Hepatocyte (in vitro differentiated cells): ENCODE measurements around the gene RNF112.

ENCODE experiments used
- CTCF ChIP-seq: fragments of 200-600 bp; sonication (generic); IDR thresholded peaks from 2 replicates; pipeline ENCODE4 v1.5.1; 2016; ENCODE audit warnings: antibody characterized with exemption, mild to moderate bottlenecking; ENCODE audit not compliant: poor library complexity
- EZH2 ChIP-seq: fragments of 200-600 bp; sonication (generic); IDR thresholded peaks from 2 replicates; pipeline ENCODE4 v1.6.1; 2016; ENCODE audit warnings: antibody characterized with exemption, mild to moderate bottlenecking, borderline replicate concordance

GRCh38 chr17:19456016-19456927 is 45.2 kb downstream of the RNF112 start:
- TF ChIP-seq CTCF: no peak
- no peak for TF ChIP-seq EZH2
